Keratinocyte (primary cell): Measurements from ENCODE around the gene S100A14. TPM values are rescaled to one million over a fixed set of nuclear protein-coding genes. Genes with fewer than 3 reads are reported as not detected.

ENCODE experiments used
- DNase-seq: peaks from one replicate; pipeline ENCODE4 v3.0.0-alpha.2; 2011; ENCODE audit warnings: low read depth, missing footprints, low spot score
- FAIRE-seq: peaks from 2 replicates; lab custom pipeline; 2011; peaks lifted over from hg19 to GRCh38; lab: Jason Lieb, UNC
- H2AFZ ChIP-seq: 2 replicates; pipeline ENCODE4 v1.6.0; 2012; ENCODE audit warnings: low read length, control low read depth, inconsistent platforms; ENCODE audit not compliant: control insufficient read depth
- H3K27ac ChIP-seq: 2 replicates; pipeline ENCODE4 v1.5.1; 2011; ENCODE audit warnings: low read length; ENCODE audit not compliant: control insufficient read depth, insufficient read depth
- H3K27me3 ChIP-seq: 3 replicates; pipeline ENCODE4 v1.6.0; 2011; ENCODE audit warnings: low read length; ENCODE audit not compliant: control insufficient read depth, insufficient read depth; ENCODE audit errors: extremely low read depth
- H3K36me3 ChIP-seq, 2 experiments: 2 replicates in 1 of 2; 3 replicates in 1 of 2; pipeline ENCODE4 v1.5.1; 2011; ENCODE audit warnings: low read length in 2 of 2, mild to moderate bottlenecking in 1 of 2; ENCODE audit not compliant: control insufficient read depth in 2 of 2, insufficient read depth in 2 of 2; ENCODE audit errors: extremely low read depth in 1 of 2
- H3K4me1 ChIP-seq: 3 replicates; pipeline ENCODE4 v1.5.1; 2011; ENCODE audit warnings: low read length; ENCODE audit not compliant: control insufficient read depth, insufficient read depth; ENCODE audit errors: extremely low read depth
- H3K4me2 ChIP-seq: 3 replicates; pipeline ENCODE4 v1.6.0; 2011; ENCODE audit warnings: low read depth, low read length; ENCODE audit not compliant: control insufficient read depth, insufficient read depth; ENCODE audit errors: extremely low read depth
- H3K4me3 ChIP-seq, 3 experiments: fragments of 200-600 bp in 1 of 3; sonication (generic) in 1 of 3; 2 replicates in 2 of 3; 3 replicates in 1 of 3; pipeline ENCODE4 v1.5.1; 2011 to 2016; ENCODE audit warnings: low read length in 3 of 3, mild to moderate bottlenecking in 3 of 3, control low read depth in 2 of 3, inconsistent platforms in 1 of 3, low read depth in 1 of 3, mixed read lengths in 1 of 3, mixed run types in 1 of 3, moderate library complexity in 1 of 3; ENCODE audit not compliant: control insufficient read depth in 2 of 3, insufficient read depth in 2 of 3; ENCODE audit errors: extremely low read depth in 1 of 3
- H3K79me2 ChIP-seq: 2 replicates; pipeline ENCODE4 v1.6.0; 2012; ENCODE audit warnings: low read length; ENCODE audit not compliant: control insufficient read depth, insufficient read depth
- H3K9ac ChIP-seq: 3 replicates; pipeline ENCODE4 v1.6.0; 2011; ENCODE audit warnings: low read length; ENCODE audit not compliant: control insufficient read depth, insufficient read depth; ENCODE audit errors: extremely low read depth
- H3K9me1 ChIP-seq: 3 replicates; pipeline ENCODE4 v1.6.0; 2011; ENCODE audit warnings: low read length; ENCODE audit not compliant: control insufficient read depth, insufficient read depth; ENCODE audit errors: extremely low read depth
- H3K9me3 ChIP-seq: 2 replicates; pipeline ENCODE4 v1.5.1; 2012; ENCODE audit warnings: low read depth, low read length; ENCODE audit not compliant: control insufficient read depth
- H4K20me1 ChIP-seq: 3 replicates; pipeline ENCODE4 v1.6.0; 2011; ENCODE audit warnings: low read length; ENCODE audit not compliant: control insufficient read depth, insufficient read depth; ENCODE audit errors: extremely low read depth
- CTCF ChIP-seq, 3 experiments: IDR thresholded peaks in 1 of 3; conservative IDR thresholded peaks in 1 of 3; optimal IDR thresholded peaks in 1 of 3; 2 replicates in 2 of 3; 3 replicates in 1 of 3; pipeline versions ENCODE3 to v1.5.1; 2011; ENCODE audit warnings: low read length in 3 of 3, mild to moderate bottlenecking in 3 of 3, moderate library complexity in 2 of 3, control low read depth in 1 of 3, inconsistent platforms in 1 of 3; ENCODE audit not compliant: insufficient read depth in 2 of 3; ENCODE audit errors: extremely low read depth in 1 of 3
- EZH2 ChIP-seq: IDR thresholded peaks from one replicate; pipeline ENCODE4 v1.6.1; 2012; ENCODE audit warnings: inconsistent platforms, mild to moderate bottlenecking, low read length, moderate library complexity
- dilution Hi-C: fragments of 300-500 bp; cut with MboI; formaldehyde crosslinking; loops from one replicate; pipeline ENCODE4 v1.7.0; 2020; ENCODE audit warnings: low sequenced_read_pairs; ENCODE audit not compliant: extremely low pct_ligation_motif_present
- polyA plus RNA-seq, 5 experiments: library from polyadenylated mRNA; depleted of rRNA in 3 of 5; stranded (reverse) in 3 of 5; stranded (forward) in 1 of 5; unstranded in 1 of 5; fragments of >200 nt; gene quantifications; 1 replicate in 1 of 5; 2 replicates in 3 of 5; 3 replicates in 1 of 5; pipeline versions ENCODE4 v1.2.1 to v1.2.3, GENCODE V29; 2011 to 2012; ENCODE audit warnings: missing spikeins in 2 of 5, low read depth in 1 of 5, low replicate concordance in 1 of 5

The S100A14 gene
- polyA plus RNA-seq, 1 donor (not counting 4 experiments of a cell fraction or from before 2014, with no cell fraction given): 1,394 TPM

DNA sequence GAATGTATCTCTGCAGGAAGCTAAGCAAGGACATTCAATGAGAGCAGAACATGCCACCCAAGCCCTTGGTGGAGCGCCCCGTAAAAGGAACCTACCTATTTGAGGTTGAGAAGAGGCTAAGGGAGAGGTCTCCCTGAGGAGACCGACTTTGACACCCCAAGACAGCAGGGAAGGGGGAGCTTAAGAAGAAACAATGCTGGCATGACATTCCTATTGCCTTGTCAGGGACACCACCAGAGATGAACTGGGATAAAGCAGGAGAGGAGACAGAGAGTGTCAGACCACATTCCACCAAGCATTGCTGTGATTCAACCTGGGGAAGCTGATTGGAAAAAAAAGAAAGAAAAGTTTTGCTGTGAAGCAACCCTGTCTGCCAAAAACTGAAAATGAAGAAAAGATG is 37.2 kb downstream of the S100A14 start:
- Histone ChIP-seq H3K27ac (no peak overlapping the region), H3K79me2 (no peaks in the 10 kb centered on the region), H3K9me3 (no peaks in the 10 kb centered on the region), H3K4me3 (no peak overlapping the region), H3K9me1 (no peaks in the 10 kb centered on the region), H2AFZ (no peak overlapping the region), H3K36me3 (no peaks in the 10 kb centered on the region), H3K9ac (no peak overlapping the region), H4K20me1 (no peaks in the 10 kb centered on the region), H3K4me1 (peaks cover 22% of the 10 kb centered on the region), H3K4me2 (no peak overlapping the region), H3K27me3 (no peaks in the 10 kb centered on the region)
- TF ChIP-seq CTCF (optimal IDR thresholded peaks at IDR 0.05 in 1 of 3, IDR thresholded peaks at IDR 0.05 in 1 of 3, conservative IDR thresholded peaks at IDR 0.05 in 1 of 3; ENCODE audit: extremely low read depth in 1 of 3, insufficient read depth in 2 of 3, low read length in 3 of 3) (no peak), EZH2 (no peak)
- DNase-seq (no peak), FAIRE-seq (no peak)
- dilution Hi-C loops: no loop called here

DNA sequence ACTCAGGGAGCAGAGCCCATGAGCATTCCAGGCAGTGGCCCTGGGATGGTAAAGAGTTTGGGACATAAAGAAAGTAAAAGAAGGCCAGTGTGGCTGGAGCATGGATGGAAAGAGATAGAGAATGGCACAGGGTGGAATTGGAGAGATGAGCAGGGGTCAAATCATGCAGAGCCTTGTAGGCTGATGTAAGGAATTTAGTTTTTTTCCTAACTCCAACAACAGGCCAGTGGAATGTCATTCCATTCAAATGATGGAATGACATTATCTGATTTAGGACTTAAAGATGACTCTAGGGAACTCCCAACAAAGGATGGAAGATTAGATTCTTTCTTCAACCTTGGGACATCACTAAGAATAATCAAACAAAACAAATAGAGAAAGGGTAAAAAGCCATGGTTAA is 37.6 kb downstream of the S100A14 start:
- Histone ChIP-seq H2AFZ (no peak overlapping the region), H3K4me2 (peak overlapping the region; percentile 71)
- no peak for TF ChIP-seq EZH2

DNA sequence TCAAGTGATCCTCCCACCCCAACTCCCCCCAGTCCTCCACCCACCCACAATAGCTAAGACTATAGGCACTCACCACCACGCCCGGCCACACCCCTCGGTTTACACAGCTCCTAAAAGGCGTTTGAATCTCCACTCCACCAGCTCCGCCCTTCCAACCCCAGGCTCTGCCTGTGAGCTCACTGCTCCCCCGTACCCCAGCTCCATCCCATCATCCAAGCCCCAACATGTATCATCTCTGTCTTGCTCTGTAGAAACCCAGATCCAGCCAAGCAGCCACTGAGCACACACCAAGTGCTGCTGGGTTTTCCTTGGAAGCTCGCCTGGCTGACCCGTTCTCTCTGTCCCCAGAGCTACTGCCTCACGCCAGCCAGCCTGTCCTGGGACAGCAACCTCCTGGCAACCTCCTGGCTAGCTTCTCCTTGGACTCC is 38.5 kb downstream of the S100A14 start:
- Histone ChIP-seq H3K27ac (no peak overlapping the region), H3K9me1 (no peaks in the 10 kb centered on the region), H3K4me2 (peak overlapping the region; percentile 71), H3K79me2 (no peaks in the 10 kb centered on the region), H3K9ac (peak overlapping the region; percentile 28), H3K36me3 (no peaks in the 10 kb centered on the region), H3K27me3 (no peaks in the 10 kb centered on the region), H2AFZ (peak overlapping the region; percentile 84), H3K4me3 (peak overlapping the region in 1 of 3 experiments; percentile 53), H3K4me1 (peaks cover 32% of the 10 kb centered on the region), H3K9me3 (no peaks in the 10 kb centered on the region), H4K20me1 (no peaks in the 10 kb centered on the region)
- no peak for DNase-seq
- no peak for TF ChIP-seq CTCF (optimal IDR thresholded peaks at IDR 0.05 in 1 of 3, IDR thresholded peaks at IDR 0.05 in 1 of 3, conservative IDR thresholded peaks at IDR 0.05 in 1 of 3; ENCODE audit: extremely low read depth in 1 of 3, insufficient read depth in 2 of 3, low read length in 3 of 3)
- TF ChIP-seq EZH2: no peak
- FAIRE-seq: peak; percentile 29
- dilution Hi-C loops: no loop called here

More for the DNA sequence above, 37.6 kb downstream of the S100A14 start:
- no peaks in the 10 kb centered on the region for H3K79me2 ChIP-seq
- H3K9ac ChIP-seq: no peak overlapping the region
- H3K27ac ChIP-seq: no peak overlapping the region
- H3K9me1 ChIP-seq: no peaks in the 10 kb centered on the region
- no peaks in the 10 kb centered on the region for H4K20me1 ChIP-seq
- H3K9me3 ChIP-seq: no peaks in the 10 kb centered on the region
- dilution Hi-C loops: no loop called here
- DNase-seq: no peak
- H3K36me3 ChIP-seq: no peaks in the 10 kb centered on the region
- H3K4me1 ChIP-seq: peaks cover 24% of the 10 kb centered on the region
- H3K4me3 ChIP-seq: no peak overlapping the region
- FAIRE-seq: peak; percentile 23
- no peaks in the 10 kb centered on the region for H3K27me3 ChIP-seq
